Activated T-helper 1 cell treated with Interleukin-2 at 50 U/mL for 16 hours (primary cell): ENCODE measurements around the gene PPIF.

Source experiments
- DNase-seq: peaks from one replicate; pipeline ENCODE4 v3.0.0-alpha.2; 2020; ENCODE audit warnings: low read depth

The PPIF gene

DNA sequence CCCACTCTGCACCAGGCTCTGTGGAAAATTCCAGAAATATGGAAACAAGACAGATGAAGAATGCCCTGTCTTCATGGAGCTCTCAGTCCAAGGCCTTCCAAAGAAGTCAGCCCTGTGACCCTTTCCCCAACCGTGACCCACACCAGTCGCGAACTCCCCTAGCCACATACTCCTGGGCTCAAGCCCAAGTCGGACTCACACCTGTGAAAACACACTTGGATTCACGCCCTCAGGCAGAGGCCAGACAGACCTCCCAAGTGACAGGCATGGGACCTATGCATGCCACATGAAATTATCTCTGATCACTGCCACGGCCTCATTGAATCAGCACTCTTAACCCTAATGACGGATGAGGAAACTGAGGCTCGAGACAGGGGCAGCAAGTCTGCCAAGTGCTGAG, 55.7 kb downstream of the PPIF start:
- DNase-seq = no peak

GRCh38 chr10:79403441-79404230, 56.4 kb downstream of the PPIF start:
- DNase-seq = no peak

DNA sequence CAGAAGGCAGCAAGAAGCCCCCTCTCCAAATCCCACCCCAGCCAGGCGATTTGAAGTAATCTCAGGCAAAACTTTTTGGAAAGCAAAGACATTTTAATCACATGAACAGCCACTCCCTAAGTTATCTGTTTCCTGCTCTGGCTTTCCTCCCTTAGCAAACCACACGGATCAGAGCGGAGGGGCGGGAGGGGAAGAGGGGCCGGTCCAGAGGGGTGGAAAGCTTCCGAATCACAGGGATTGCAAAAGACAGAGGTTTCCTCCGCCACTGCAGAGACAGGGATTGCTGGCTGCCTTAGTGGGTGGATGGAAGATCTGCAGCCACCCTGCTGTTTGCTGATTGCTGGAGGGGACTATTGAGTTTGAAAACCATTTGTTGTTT, 57.0 kb downstream of the PPIF start:
- no peak for DNase-seq

DNA sequence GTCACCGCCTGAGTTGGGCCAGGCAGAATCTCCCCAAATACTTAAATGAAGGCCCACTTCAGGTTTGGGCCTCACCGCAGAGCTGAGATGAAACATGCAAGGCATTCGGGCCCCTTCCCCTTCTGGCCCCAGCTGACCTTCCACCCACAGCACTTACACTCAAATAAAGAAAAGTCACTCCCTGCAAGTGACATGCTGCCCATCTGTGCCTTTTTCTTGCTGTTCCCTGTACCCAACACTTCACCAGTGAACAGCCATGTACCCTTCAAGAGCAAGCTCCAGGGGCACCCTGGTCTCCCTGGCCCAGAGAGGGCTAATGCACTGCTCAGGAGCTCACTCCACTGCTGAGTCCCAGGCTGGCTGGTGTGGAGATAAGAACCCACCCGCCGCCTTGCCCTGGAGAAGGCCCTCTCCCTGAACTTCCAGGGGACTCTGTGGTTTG, 57.4 kb downstream of the PPIF start:
- DNase-seq = no peak
